GM10266 (cell line): ENCODE results near the gene LRRC4C.

Experiments
- DNase-seq: peaks from one replicate; pipeline ENCODE4 v3.0.0; 2012; ENCODE audit errors: extremely low spot score
- TF ChIP-seq, protein P1 (sequence below): IDR thresholded peaks from 2 replicates; pipeline ENCODE4 v1.5.1; 2012; ENCODE audit warnings: mild to moderate bottlenecking, low read depth; ENCODE audit not compliant: control insufficient read depth, insufficient read depth; ENCODE audit errors: missing control alignments

LRRC4C gene

DNA sequence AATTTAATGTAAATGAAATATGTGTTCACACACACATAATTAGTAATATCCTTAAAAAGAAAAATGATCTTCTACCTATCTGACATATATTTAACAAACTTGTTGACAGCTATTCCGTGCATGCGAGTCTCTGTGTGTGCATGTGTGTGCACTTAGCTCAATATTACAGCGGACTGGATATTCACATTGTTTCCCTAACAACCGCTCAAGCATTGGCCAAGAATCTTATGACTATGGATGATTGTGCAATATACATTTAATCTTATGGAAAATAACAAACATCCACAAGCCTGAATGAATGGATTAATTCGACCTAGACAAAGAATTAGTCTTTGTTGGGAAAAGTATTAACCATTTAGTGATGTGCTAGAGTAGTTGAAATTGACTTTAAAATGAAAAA lies 1078.6 kb downstream of the LRRC4C start:
- DNase-seq = no peak
- TF ChIP-seq, protein P1, sequence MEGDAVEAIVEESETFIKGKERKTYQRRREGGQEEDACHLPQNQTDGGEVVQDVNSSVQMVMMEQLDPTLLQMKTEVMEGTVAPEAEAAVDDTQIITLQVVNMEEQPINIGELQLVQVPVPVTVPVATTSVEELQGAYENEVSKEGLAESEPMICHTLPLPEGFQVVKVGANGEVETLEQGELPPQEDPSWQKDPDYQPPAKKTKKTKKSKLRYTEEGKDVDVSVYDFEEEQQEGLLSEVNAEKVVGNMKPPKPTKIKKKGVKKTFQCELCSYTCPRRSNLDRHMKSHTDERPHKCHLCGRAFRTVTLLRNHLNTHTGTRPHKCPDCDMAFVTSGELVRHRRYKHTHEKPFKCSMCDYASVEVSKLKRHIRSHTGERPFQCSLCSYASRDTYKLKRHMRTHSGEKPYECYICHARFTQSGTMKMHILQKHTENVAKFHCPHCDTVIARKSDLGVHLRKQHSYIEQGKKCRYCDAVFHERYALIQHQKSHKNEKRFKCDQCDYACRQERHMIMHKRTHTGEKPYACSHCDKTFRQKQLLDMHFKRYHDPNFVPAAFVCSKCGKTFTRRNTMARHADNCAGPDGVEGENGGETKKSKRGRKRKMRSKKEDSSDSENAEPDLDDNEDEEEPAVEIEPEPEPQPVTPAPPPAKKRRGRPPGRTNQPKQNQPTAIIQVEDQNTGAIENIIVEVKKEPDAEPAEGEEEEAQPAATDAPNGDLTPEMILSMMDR = no peak

DNA sequence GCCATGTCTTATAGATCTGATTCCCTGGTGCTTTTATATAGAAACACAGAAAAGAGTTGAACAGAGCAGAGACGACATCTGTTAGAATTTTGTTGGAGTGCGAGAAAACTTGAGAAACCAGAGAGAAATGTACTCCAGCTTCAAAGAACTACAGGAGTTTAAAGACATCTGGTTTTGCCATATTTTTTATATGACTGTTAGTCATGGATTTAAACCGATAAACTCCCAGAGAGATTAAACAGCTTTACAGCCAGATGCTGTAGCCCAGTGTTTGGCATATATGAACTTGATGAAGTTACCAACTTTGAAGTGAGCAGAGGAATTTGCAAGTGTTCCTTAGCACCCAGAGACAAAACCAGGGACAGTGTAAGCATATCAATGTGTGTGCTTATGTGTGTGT lies 1083.1 kb downstream of the LRRC4C start:
- DNase-seq = no peak
- TF ChIP-seq, protein P1 = no peak

DNA sequence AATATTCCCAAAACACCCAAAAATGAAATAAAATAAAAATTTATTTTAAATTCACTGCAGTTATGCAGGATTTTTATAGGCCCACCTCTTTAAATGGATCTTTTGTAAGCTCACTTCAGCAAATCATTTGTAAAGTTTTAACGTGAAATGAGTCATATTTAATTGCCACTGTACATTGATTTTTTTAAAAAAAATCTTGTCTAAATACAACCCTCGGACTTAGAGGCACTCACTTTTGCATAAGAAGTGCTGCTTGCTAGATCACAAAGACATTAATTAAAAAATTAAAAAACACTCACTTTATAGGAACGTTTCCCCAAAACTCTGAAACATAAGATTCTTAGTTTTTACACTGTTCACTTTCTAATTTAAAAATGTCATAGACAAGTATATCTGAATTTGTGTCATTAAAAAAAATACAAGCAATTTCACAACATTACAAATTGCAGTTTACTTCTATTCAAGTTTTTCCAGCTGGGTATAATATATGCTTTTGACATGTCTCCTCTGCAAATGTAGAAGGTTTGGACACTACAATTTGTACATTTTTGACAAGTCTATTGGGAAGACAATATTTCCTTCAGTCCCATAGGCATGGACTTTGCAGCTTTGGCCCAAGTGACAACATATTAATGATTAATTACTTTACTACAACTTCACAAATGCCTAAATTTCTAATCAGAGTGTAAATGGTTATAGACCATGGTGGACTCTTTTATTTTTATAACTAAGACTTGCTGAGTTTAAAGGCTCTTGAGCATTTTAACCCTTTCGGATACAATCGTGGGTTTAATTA lies 1088.4 kb downstream of the LRRC4C start:
- DNase-seq = no peak
- TF ChIP-seq, protein P1 = no peak

DNA sequence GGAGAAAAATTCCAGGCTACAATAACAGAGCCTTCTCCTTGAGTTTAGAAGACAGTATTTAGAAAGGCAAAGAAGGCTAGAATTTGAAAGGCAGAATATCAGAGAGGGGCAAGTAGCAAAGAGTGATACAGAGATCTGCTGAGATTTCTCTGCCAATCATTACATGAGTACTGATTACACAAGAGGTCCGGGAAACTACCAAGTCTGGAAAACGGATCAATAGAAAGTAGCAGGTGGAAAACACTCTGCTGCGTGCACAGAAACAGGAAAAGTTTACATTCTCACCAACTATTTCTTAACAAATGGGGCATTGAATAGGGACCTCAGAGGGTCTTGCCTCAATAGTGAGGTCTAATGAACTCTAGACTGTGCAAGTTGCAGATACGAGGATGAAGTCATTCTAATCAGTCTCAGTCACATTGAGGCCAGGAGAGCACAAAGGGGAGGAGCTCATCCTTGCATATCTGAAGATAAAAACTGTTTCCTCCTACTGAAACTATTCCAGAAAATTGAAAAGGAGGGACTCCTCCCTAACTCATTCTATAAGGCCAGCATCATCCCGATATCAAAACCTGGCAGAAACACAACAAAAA lies 1099.2 kb downstream of the LRRC4C start:
- TF ChIP-seq, protein P1 = no peak
- no peak for DNase-seq

DNA sequence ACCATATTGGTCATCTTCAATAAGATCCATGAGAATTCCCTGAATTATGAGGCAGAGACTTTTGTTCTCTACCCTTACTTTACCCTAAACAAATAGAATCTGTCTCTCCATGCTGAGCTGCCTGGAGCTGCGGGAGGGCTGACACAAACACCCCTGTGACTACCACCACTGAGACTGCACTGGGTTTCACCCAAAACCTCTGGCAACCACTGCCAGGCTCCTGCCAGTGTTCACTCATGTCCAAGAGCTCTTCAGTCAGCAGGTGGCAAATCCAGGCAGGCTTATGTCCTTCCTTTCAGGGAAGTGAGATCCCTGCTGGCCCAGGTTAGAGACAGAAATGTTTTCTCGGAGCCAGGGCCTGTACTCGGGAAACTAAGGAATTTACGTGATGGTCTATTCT lies 1105.3 kb downstream of the LRRC4C start:
- TF ChIP-seq, protein P1 = no peak
- no peak for DNase-seq

DNA sequence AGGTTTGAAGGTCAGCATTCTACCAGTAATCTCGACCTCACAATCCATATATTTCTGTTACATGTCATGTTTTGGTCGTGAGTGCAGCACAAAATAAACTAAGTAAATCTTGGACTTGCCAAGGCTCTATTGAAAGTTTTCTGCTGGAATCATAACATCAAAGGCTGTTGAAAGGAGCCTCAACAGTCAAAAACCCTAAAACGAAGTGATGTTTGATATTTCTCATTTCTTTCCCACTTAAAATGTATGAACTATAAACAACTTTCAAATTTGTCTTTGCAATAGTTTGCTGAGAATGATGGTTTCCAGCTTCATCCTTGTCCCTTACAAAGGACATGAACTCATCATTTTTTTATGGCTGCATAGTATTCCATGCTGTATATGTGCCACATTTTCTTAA lies 1118.5 kb downstream of the LRRC4C start:
- DNase-seq = no peak
- TF ChIP-seq, protein P1 = no peak

DNA sequence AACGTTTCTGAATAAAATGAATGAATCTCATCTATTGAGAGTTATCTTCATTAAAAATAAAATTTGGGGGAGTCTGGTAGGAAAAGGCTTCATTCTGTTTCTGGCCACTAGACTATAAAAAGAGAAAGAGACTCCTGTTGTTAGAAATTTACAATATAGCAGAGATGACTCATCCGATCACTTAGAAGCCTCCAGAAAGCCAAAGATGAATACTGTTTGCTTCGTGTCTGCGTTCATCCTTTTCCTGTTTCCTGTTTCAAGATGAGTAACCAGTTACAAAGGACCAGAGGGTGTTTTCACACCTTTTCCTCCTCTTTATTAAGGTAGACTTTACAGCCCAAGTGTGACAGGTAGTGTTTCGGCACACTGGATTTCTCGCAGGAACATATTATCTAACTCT lies 1120.7 kb downstream of the LRRC4C start:
- no peak for DNase-seq
- TF ChIP-seq, protein P1 = no peak
